T-helper 1 cell treated with Interleukin-12 subunit alpha and Interleukin-12 subunit beta and Interleukin-4 antibody, amounts not matched to agents 30 ng/mL and 1 ng/mL, for 36 hours (primary cell): Measurements from ENCODE around the gene SLC34A3. TPM values are rescaled to one million over a fixed set of nuclear protein-coding genes. Genes with fewer than 3 reads are reported as not detected.

ENCODE experiments used
- intact Hi-C: fragments of 100-400 bp; cut with micrococcal nuclease; formaldehyde crosslinking; loops from one replicate; pipeline ENCODE4 v1.15.1; 2024
- total RNA-seq: library from RNA; stranded (reverse); gene quantifications from 2 replicates; pipeline ENCODE4 v1.2.3, GENCODE V29; 2022

The SLC34A3 gene
- total RNA-seq, 1 donor from 2014 or later, result not detected

- intact Hi-C loops, result loop anchor here (1.0 to 5.0 kb wide), 5 partner anchors 111 to 758 kb away; partner anchors contain the start of genes PAXX, PHPT1, SAPCD2 and SEC16A
Observed at GRCh38 chr9:137240318-137240840, 9.7 kb downstream of the SLC34A3 start.

- intact Hi-C loops, result loop anchor here (1.0 to 5.0 kb wide), 12 partner anchors 14 to 759 kb away; partner anchors contain the start of genes MAN1B1, NELFB, PAXX and PHPT1
Observed at GRCh38 chr9:137240841-137241489, 10.3 kb downstream of the SLC34A3 start, which contains the start of gene TUBB4B. Gene TUBB4B, plus strand, starts transcription at chr9:137241287. Its CDS starts 74 bp downstream, at chr9:137241361.

GRCh38 chr9:137241490-137242268 is 11.0 kb downstream of the SLC34A3 start:
- intact Hi-C loops, result loop anchor here (1.0 to 5.0 kb wide), 10 partner anchors 14 to 759 kb away; partner anchors contain the start of genes MAN1B1, NELFB, PAXX and PHPT1

GRCh38 chr9:137242269-137243203 is 11.8 kb downstream of the SLC34A3 start:
- intact Hi-C loops, result loop anchor here (5.0 kb wide), 3 partner anchors 250 to 760 kb away; partner anchors contain the start of genes PAXX, PHPT1 and SEC16A

- intact Hi-C loops, result loop anchor here (5.0 kb wide), 3 partner anchors 251 to 761 kb away; partner anchors contain the start of genes PAXX, PHPT1 and SEC16A
Observed at GRCh38 chr9:137243266-137243625, 12.5 kb downstream of the SLC34A3 start.

- intact Hi-C loops, result loop anchor here (5.0 kb wide), 3 partner anchors 252 to 762 kb away; partner anchors contain the start of genes PAXX, PHPT1 and SEC16A
Observed at GRCh38 chr9:137243626-137244485, 13.2 kb downstream of the SLC34A3 start.

- intact Hi-C loops, result loop anchor here (5.0 kb wide), 3 partner anchors 252 to 762 kb away; partner anchors contain the start of genes PAXX, PHPT1 and SEC16A
Observed at GRCh38 chr9:137244486-137245449, 14.1 kb downstream of the SLC34A3 start.

- intact Hi-C loops, result no loop called here
Observed at GRCh38 chr9:137245450-137246421, 15.0 kb downstream of the SLC34A3 start.

- intact Hi-C loops, result no loop called here
Observed at GRCh38 chr9:137247135-137247915, 16.6 kb downstream of the SLC34A3 start.

GRCh38 chr9:137247916-137248175 is 17.1 kb downstream of the SLC34A3 start:
- intact Hi-C loops, result no loop called here

- intact Hi-C loops, result no loop called here
Observed at GRCh38 chr9:137250329-137251193, 19.9 kb downstream of the SLC34A3 start.

GRCh38 chr9:137251194-137251461 is 20.4 kb downstream of the SLC34A3 start, which contains the start of gene STPG3:
Gene STPG3, plus strand, starts transcription at chr9:137251286. Its CDS starts 1 bp downstream, at chr9:137251287.
- intact Hi-C loops, result no loop called here

GRCh38 chr9:137251490-137252268 is 21.0 kb downstream of the SLC34A3 start:
- intact Hi-C loops, result no loop called here

- intact Hi-C loops, result no loop called here
Observed at GRCh38 chr9:137252555-137253506, 22.1 kb downstream of the SLC34A3 start.
